Activated T-cell treated with anti-CD3 and anti-CD28 coated beads, Interleukin-2, amount 50 U/mL, for 4 hours (primary cell): ENCODE data around the gene RHBDF2. TPM values are rescaled to one million over a fixed set of nuclear protein-coding genes. Genes with fewer than 3 reads are reported as not detected.

ENCODE experiments used
- ATAC-seq, 2 donors: fragments of 200-7000 bp; cut with Tn5 transposase; one replicate each; pipeline ENCODE4 v1.10.0; 2021
- DNase-seq: peaks from one replicate; pipeline ENCODE4 v3.0.0-alpha.2; 2020
- H3K27me3 Mint-ChIP-seq: one replicate; pipeline ENCODE4 v1.8.0; 2021; ENCODE audit warnings: low read depth, mixed read lengths
- H3K36me3 Mint-ChIP-seq: one replicate; pipeline ENCODE4 v1.8.0; 2022; ENCODE audit warnings: mixed read lengths; ENCODE audit not compliant: insufficient read depth
- H3K4me1 Mint-ChIP-seq: one replicate; pipeline ENCODE4 v1.8.0; 2021; ENCODE audit warnings: low read depth, mixed read lengths
- H3K4me3 Mint-ChIP-seq: one replicate; pipeline ENCODE4 v1.8.0; 2021; ENCODE audit warnings: mild to moderate bottlenecking, moderate library complexity, mixed read lengths
- H3K9me3 Mint-ChIP-seq: one replicate; pipeline ENCODE4 v1.8.0; 2021; ENCODE audit warnings: mixed read lengths
- total RNA-seq, 3 donors: library from RNA; stranded (reverse); gene quantifications; one replicate each; pipeline ENCODE4 v1.2.1, GENCODE V29; 2021

The RHBDF2 gene
- total RNA-seq, 3 donors from 2014 or later: 29.5 to 37.0 (median 34.3) TPM

DNA sequence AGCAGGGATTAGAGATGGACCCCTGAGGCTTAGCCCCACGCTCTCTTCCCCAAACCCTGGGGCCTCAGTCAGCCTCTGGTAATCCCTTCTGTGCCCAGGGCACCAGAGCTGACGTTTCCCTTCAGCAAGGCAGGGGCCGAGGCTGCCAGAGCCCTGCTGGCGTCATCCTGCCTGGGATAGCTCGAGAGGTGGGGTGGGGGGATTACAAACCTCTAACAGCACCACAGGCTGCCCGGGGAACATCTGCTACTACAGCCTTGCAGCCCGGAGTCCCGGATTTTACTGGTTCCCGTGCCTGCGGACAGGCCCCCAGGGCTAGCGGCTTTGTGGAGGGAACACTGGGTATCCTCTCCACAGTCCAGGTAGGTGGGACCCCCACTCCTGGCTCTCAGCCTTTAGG, 33.9 kb downstream of the RHBDF2 start, which contains the start of gene AANAT:
Gene AANAT (plus strand): TSS at position 238 of the 400 bp plus-strand sequence. CDS start 1,144 bp downstream, outside the sequence.
- H3K4me1 Mint-ChIP-seq: peaks cover 2% of the 10 kb centered on the region
- H3K36me3 Mint-ChIP-seq: peaks cover 5% of the 10 kb centered on the region
- DNase-seq: no peak

DNA sequence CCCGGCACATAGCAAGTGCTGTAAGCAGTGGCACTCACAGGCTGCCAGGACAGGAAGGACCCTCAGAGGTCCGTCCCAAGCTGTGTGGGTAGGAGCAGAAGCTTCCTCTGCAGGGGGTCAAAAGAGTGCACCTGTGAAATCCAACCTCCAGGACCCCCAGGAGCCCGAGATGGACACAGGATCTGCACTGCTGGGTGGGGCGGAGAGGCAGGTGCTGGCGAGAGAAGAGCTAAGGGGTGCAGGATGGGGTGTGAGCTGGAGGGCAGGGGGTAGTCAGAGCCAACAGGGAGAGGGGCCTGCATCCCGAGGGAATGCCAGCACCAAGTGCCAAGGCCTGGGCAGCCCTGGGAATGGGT, 34.5 kb downstream of the RHBDF2 start:
- Mint-ChIP-seq H3K9me3 (no peaks in the 10 kb centered on the region), H3K4me3 (no peak overlapping the region), H3K27me3 (no peaks in the 10 kb centered on the region), H3K36me3 (peaks cover 4% of the 10 kb centered on the region), H3K4me1 (peaks cover 2% of the 10 kb centered on the region)
- DNase-seq: no peak
- ATAC-seq: no peak

More for the DNA sequence above, 33.9 kb downstream of the RHBDF2 start, which contains the start of gene AANAT:
- no peak for ATAC-seq
- Mint-ChIP-seq H3K9me3 (no peaks in the 10 kb centered on the region), H3K27me3 (no peaks in the 10 kb centered on the region), H3K4me3 (no peak within 1 kb of the TSS)

DNA sequence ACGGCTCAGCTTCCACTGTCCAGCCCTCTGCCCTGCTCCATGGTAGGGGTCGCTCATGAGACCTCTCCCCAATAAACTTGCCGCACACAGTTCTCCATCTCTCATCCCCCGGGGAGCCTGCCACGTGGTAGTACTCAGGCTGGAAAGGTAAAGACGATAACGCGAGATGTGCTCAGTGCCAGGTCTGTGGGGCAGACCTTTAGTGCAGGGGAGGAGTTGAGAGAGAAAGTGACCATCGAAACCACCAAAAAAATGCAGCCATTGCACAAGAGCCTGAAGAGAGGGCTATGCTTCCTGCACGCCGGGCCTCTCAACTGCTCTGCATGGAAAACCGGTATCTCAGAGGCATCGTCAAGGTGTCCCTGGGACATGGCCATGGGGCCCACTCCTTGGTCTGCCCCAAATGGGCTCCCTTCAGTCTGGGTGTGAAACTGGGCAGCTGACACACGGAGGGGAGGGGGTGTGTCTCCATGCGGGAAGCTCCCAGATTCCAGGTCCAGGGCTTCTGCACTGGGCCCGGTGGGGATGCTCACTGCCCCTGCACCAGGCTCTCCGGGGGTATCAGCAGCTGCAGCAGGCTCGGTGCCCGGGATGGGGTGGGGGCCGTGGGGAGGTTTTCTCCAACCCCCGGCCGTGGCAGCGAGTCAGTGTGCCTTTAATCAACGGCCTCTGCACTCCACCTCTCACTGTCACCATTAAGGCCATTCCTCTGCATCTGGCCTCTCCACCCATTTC, 38.5 kb downstream of the RHBDF2 start:
- ATAC-seq: no peak
- Mint-ChIP-seq H3K27me3 (no peaks in the 10 kb centered on the region), H3K4me3 (no peak overlapping the region), H3K9me3 (no peaks in the 10 kb centered on the region), H3K4me1 (peaks cover 2% of the 10 kb centered on the region), H3K36me3 (no peaks in the 10 kb centered on the region)
- no peak for DNase-seq

DNA sequence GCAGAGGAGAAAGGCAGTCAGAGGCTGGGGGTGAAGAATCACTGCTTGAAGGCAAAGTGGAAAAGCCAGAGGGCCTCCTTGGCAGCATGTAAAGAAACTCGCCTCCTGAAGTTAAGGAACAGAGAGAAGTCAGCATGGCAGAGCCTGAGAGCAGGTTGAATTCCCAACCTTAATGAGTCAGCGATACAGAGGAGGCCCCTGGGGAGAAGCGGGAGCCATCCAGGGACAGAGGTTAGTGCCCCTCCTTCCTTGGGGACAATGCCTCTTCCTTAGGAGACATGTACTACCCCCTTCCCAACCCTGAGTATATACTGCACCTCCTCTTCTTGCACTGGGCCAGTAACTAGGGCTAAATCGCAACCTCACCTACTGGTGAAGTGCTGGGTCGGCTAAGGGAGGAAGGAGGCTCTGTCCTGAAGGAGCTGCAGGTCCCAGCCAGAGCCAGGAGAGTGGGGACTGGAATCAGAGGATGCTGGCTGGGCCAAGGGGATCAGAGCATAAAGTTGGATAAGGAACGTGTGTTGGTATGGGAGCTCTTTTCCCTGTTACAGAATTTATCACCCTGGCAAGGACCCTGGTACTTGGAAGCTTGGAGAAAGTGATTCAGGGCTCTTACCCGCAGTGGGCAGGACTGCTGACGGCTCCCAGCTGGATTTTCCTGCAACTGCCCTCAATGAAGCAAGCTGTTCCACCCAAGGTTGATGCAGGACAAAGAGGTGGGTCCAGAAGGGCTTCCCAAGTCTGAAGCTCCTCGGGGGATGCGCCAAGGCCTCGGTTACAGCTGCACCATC, 39.3 kb downstream of the RHBDF2 start:
- Mint-ChIP-seq H3K36me3 (no peaks in the 10 kb centered on the region), H3K27me3 (no peaks in the 10 kb centered on the region), H3K4me3 (no peak overlapping the region), H3K4me1 (peaks cover 2% of the 10 kb centered on the region), H3K9me3 (no peaks in the 10 kb centered on the region)
- ATAC-seq: no peak
- no peak for DNase-seq

DNA sequence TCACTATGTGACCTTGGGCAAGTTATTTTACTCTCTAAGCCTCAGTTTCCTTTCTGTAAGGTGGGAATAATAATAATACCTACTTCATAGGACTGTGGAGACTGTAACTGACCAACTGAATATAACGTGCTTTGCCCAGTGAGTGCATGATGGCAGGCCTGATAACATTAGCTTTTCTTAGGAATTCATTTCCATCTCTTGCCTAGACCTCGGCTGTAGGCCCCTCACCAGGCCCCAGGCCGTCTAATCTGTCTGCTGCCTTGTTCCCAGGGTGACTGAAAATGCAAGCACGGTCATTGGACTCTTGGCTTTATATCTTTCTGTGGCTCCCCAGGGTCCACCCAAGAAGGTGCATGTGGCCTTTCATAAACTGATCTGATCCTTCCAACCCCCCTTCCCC, 41.5 kb downstream of the RHBDF2 start:
- Mint-ChIP-seq H3K9me3 (no peaks in the 10 kb centered on the region), H3K27me3 (no peaks in the 10 kb centered on the region), H3K4me1 (no peaks in the 10 kb centered on the region), H3K4me3 (no peak overlapping the region), H3K36me3 (no peaks in the 10 kb centered on the region)
- DNase-seq (no peak), ATAC-seq (no peak)

DNA sequence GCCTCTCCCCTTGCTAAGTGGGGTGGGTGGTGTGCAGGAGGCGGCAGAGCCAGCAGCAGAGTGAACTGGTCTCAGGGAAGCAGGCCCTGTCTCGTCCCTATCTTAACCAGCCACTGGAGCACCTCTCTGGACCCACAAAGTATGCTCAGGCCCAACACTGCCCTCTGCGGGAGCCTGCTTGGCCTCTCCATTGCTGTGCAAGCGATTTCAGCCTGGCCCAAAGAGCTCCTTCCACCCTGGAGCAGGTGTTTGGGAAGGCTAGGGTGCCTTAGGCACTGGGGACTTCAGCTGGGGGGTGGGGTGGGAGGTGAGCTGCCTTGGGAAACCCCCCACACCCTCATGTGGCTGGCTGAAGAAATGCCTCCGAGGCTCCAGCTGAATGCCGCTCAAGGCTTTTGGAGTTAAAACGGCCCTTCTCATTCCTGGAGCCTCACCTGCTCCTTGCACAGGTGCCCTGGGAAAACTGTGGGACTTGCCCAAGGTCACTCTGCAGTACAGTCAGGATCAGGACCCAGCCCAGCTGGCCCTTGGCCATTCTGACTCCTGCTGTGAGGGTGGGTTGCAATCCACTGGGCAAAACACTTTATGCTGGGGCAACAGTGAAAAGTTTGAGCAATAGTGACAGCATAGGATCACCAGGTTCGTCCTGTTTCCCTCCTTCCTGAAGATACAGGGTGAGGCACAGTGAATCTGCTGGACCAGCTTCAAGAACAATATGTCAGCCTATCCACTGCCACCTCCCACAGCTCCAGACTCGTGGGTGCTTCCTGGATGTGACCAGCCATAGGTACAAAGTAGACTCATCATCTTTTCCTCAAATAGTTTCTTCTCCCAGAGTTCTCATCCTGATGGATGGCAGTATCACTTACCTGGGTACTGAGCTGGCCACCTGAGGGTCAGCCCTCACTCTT, 42.4 kb downstream of the RHBDF2 start:
- Mint-ChIP-seq H3K4me1 (no peaks in the 10 kb centered on the region), H3K27me3 (no peaks in the 10 kb centered on the region), H3K36me3 (no peaks in the 10 kb centered on the region), H3K9me3 (no peaks in the 10 kb centered on the region), H3K4me3 (no peak overlapping the region)
- no peak for ATAC-seq
- DNase-seq: no peak

DNA sequence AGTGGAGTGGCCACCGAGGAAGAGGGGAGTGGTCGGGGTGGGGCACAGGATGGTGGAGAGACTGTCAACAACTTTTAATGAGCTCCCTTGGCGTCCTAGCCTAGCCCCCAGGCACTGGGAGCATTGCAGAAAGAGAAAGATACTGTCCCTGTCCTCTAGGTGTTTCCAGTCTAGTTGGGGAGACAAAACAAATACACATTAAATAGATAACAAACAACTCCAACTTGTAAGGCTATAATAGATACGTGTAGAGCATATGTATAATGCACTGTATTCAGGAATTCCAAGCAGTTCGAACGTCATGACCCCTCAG, 47.8 kb downstream of the RHBDF2 start:
- no peak for DNase-seq
- peak overlapping the region; percentile 88 for H3K4me3 Mint-ChIP-seq
- peaks cover 29% of the 10 kb centered on the region for H3K4me1 Mint-ChIP-seq
- no peak for ATAC-seq
- H3K27me3 Mint-ChIP-seq: no peaks in the 10 kb centered on the region
- no peaks in the 10 kb centered on the region for H3K36me3 Mint-ChIP-seq
- no peaks in the 10 kb centered on the region for H3K9me3 Mint-ChIP-seq

DNA sequence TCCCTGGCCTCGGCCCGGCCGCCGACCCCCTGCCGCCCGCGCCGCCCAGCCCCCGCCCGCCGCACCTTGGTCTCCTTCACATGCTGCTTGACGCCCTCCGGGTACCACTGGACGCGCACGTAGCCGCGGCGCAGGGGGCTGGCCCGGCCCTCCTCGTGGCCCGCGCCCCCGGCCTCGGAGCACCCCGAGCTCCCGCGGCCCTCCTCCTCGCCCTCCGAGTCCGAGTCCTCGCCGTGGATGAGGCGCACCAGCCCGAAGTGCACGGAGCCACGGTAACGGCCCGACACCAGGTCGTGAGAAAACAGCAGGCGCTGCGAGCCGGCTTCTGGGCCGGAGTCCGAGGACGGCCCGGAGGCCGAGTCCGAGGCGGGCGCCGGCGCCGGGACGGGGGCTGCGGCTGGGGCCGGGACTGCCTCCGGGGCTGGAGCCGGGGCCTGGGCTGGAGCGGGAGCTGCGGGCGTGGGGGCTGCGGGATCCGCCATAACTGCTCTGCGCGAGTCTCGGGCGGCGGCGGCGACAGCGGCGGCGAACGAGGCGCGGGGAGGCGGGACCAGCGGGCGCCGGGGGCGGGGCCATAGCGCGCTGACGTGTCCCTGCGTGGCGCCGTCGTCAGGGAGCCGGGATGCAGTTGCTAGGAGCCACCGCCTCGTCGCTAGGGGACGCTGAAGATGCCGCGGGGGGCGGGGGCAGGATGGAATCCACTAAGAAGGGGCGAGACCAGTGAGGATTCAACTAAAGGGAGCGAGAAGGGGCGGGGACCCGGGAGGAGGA, 48.4 kb downstream of the RHBDF2 start, which contains the start of gene UBE2O:
Gene UBE2O (minus strand): TSS at position 493 of the 771 bp plus-strand sequence. CDS start 11 bp downstream, at position 482.
- Mint-ChIP-seq H3K27me3 (no peaks in the 10 kb centered on the region), H3K4me3 (peak within 1 kb of the TSS; percentile 88), H3K9me3 (no peaks in the 10 kb centered on the region), H3K36me3 (no peaks in the 10 kb centered on the region), H3K4me1 (peaks cover 34% of the 10 kb centered on the region)
- DNase-seq (peak; percentile 90), ATAC-seq (peak; percentile 95 to 97)

DNA sequence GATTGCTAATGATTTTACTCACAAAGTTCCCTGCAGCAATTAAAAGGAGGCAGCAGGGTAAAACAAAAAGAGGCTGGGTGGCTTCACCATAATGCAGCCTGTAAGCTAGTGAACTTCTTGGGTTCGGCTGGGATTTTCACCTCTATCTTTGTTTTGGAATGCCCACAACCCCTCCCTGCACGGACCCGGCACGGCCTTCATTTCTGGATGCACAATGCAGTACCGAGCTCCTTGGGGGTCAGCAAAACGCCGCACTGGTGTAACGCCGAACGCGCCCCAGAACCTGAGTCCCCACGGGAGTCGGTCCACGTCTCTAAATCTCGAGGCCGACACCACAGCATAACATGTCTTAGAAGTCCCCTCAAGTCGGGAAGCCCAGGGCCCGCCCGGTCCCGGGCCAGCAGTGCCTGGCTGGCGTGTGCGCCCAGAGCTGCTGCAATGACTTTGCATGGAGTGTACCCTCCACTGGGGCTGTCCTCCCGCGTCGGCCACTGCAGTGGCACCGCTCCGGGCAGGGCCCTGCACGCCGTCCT, 49.0 kb downstream of the RHBDF2 start:
- ATAC-seq (peak; percentile 30 to 38), DNase-seq (no peak)
- Mint-ChIP-seq H3K4me1 (peaks cover 40% of the 10 kb centered on the region), H3K4me3 (peak overlapping the region; percentile 88), H3K27me3 (no peaks in the 10 kb centered on the region), H3K36me3 (no peaks in the 10 kb centered on the region), H3K9me3 (no peaks in the 10 kb centered on the region)

DNA sequence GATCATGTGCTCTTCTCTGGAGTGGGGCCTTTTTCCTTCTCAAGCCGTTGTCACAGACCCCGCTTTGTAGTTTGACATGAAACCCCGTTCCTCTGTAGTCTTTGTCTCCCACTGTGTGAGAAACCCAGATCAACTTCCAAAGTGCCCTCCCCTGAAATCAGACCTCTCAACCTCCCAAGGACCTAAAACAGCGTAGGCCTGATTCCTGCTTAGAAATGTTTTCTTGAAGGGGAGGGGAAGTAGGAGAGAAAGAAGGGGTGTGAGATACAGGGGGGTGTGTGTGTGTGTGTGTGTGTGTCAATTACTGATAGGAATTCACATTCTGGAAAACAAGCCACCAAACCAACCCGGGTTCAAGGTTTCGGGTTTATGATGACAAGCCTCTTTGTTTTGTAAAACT, 49.7 kb downstream of the RHBDF2 start:
- no peak for ATAC-seq
- Mint-ChIP-seq H3K27me3 (no peaks in the 10 kb centered on the region), H3K4me1 (peaks cover 47% of the 10 kb centered on the region), H3K4me3 (peak overlapping the region; percentile 88), H3K36me3 (no peaks in the 10 kb centered on the region), H3K9me3 (no peaks in the 10 kb centered on the region)
- DNase-seq: no peak

DNA sequence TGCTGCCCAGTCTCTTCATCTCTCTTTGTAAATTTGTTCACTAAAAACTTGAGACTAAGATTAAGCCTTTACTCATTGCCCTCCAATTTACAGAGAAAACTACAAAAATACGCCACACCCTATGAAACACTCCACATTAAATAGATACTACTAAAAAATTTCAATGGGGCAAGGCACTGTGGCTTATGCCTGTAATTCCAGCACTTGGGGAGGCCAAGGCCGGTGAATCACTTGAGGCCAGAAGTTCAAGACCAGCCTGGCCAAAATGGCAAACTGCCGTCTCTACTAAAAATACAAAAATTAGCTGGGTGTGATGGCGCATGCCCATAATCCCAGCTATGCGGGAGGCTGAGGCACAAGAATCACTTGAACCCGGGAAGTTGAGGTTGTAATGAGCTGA, 52.1 kb downstream of the RHBDF2 start:
- DNase-seq: no peak
- Mint-ChIP-seq H3K4me3 (no peak overlapping the region), H3K36me3 (no peaks in the 10 kb centered on the region), H3K27me3 (no peaks in the 10 kb centered on the region), H3K4me1 (peaks cover 69% of the 10 kb centered on the region), H3K9me3 (no peaks in the 10 kb centered on the region)
- no peak for ATAC-seq

DNA sequence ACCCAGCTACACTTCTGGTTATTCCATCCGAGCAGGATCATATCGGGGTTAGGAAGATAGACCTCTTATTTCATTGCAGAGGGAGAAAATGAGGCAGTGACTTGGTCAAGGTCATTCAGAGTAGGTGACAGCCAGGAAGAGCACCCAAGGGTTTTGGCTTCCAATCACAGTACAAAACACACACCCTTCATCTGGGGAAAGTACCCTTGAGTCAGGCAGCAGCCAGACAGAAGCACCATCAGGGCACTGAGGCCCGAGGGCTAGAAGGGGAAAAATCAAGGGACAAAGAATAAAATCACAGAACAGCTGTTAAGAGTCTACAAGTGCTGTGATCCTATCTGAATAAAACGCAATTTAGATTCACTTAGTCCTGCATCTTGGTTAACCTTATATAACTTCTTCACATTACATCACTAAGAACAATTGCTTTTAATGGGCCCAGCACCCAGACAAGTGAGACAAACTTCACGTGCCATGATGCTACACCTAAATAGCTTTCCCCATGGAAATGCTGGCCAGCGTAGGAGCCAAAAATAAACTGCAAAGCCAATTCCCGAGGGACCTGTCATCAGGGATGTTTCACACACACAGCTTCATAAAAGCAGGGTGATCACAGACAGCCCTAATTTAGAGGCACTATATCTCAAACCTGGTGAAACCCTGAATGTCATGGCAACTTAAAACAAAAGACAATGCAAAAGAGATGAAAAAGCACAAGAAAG, 53.1 kb downstream of the RHBDF2 start:
- peak; percentile 34 to 47 for ATAC-seq
- DNase-seq: no peak
- peaks cover 3% of the 10 kb centered on the region for H3K36me3 Mint-ChIP-seq
- H3K4me1 Mint-ChIP-seq: peaks cover 73% of the 10 kb centered on the region
- H3K9me3 Mint-ChIP-seq: no peaks in the 10 kb centered on the region
- H3K27me3 Mint-ChIP-seq: no peaks in the 10 kb centered on the region
- no peak overlapping the region for H3K4me3 Mint-ChIP-seq
